HepG2 (cell line): ENCODE measurements around the gene MIOS. TPM values are rescaled to one million over a fixed set of nuclear protein-coding genes. Genes with fewer than 3 reads are reported as not detected.

ENCODE experiments used
- FOXM1 ChIP-seq: sonication (generic); formaldehyde crosslinking; IDR thresholded peaks from 2 replicates; pipeline ENCODE4 v1.5.0; 2020; ENCODE audit warnings: missing genetic modification reagents
- GABPB1 ChIP-seq: IDR thresholded peaks from 2 replicates; pipeline ENCODE4 v1.6.1; 2016; ENCODE audit warnings: mild to moderate bottlenecking, missing genetic modification reagents, moderate library complexity, missing compliant biosample characterization
- KLF15 ChIP-seq: sonication (generic); formaldehyde crosslinking; IDR thresholded peaks from 2 replicates; pipeline ENCODE4 v1.8.1; 2023; ENCODE audit warnings: borderline replicate concordance, mild to moderate bottlenecking, inconsistent platforms, missing genetic modification reagents, mixed read lengths
- NFIB ChIP-seq: sonication (generic); formaldehyde crosslinking; IDR thresholded peaks from 2 replicates; pipeline ENCODE4 v1.9.0; 2021; ENCODE audit warnings: missing genetic modification reagents, mild to moderate bottlenecking, borderline replicate concordance
- NFKB2 ChIP-seq: sonication (generic); formaldehyde crosslinking; IDR thresholded peaks from 2 replicates; pipeline ENCODE4 v1.4.0; 2020; ENCODE audit warnings: missing genetic modification reagents, borderline replicate concordance
- NFRKB ChIP-seq: fragments of 450-650 bp; IDR thresholded peaks from 2 replicates; pipeline ENCODE4 v1.6.1; 2017
- PHB2 ChIP-seq: fragments of 450-650 bp; IDR thresholded peaks from 2 replicates; pipeline ENCODE4 v1.6.1; 2018; ENCODE audit not compliant: partially characterized antibody
- RBFOX2 ChIP-seq: fragments of 200-400 bp; formaldehyde crosslinking; IDR thresholded peaks from 2 replicates; pipeline ENCODE4 v1.6.1; 2017; ENCODE audit warnings: low read depth, mild to moderate bottlenecking, low read length
- SP140L ChIP-seq: sonication (generic); formaldehyde crosslinking; IDR thresholded peaks from 2 replicates; pipeline ENCODE4 v1.4.0; 2020; ENCODE audit warnings: missing genetic modification reagents, borderline replicate concordance
- TCF7 ChIP-seq: sonication (generic); IDR thresholded peaks from 2 replicates; pipeline ENCODE4 v1.6.1; 2016; ENCODE audit warnings: antibody characterized with exemption, low read depth
- ZFP1 ChIP-seq: IDR thresholded peaks from 2 replicates; pipeline ENCODE4 v1.6.1; 2016
- ZNF17 ChIP-seq: sonication (generic); formaldehyde crosslinking; IDR thresholded peaks from 2 replicates; pipeline ENCODE4 v1.5.0; 2020; ENCODE audit warnings: mild to moderate bottlenecking, missing genetic modification reagents
- ZNF20 ChIP-seq: sonication (generic); formaldehyde crosslinking; IDR thresholded peaks from 2 replicates; pipeline ENCODE4 v1.4.0; 2020; ENCODE audit warnings: mild to moderate bottlenecking, moderate library complexity, missing genetic modification reagents
- ZNF34 ChIP-seq: sonication (generic); formaldehyde crosslinking; IDR thresholded peaks from 2 replicates; pipeline ENCODE4 v1.4.0; 2020; ENCODE audit warnings: mild to moderate bottlenecking, missing genetic modification reagents, borderline replicate concordance
- ZNF343 ChIP-seq: sonication (generic); formaldehyde crosslinking; IDR thresholded peaks from 2 replicates; pipeline ENCODE4 v1.4.0; 2020; ENCODE audit warnings: mild to moderate bottlenecking, missing genetic modification reagents
- ZNF547 ChIP-seq: sonication (generic); formaldehyde crosslinking; IDR thresholded peaks from 2 replicates; pipeline ENCODE4 v1.5.1; 2020; ENCODE audit warnings: mild to moderate bottlenecking, missing genetic modification reagents
- ZNF737 ChIP-seq: sonication (generic); formaldehyde crosslinking; IDR thresholded peaks from 2 replicates; pipeline ENCODE4 v1.5.0; 2020; ENCODE audit warnings: missing genetic modification reagents, mild to moderate bottlenecking, borderline replicate concordance
- polyA plus RNA-seq, 8 experiments: library from polyadenylated mRNA; depleted of rRNA in 3 of 8; stranded (reverse) in 7 of 8; unstranded in 1 of 8; fragments of >200 nt; fragmentation: Illumina TruSeq in 4 of 8; extraction: Trizol in 4 of 8; gene quantifications; 2 replicates each; pipeline versions ENCODE4 v1.2.1 to v1.2.3, GENCODE V29; 2011 to 2016; ENCODE audit warnings: low read depth in 4 of 8, missing spikeins in 1 of 8, mixed read lengths in 1 of 8; ENCODE audit not compliant: insufficient read depth in 1 of 8
- total RNA-seq, 5 experiments: library from RNA; depleted of rRNA; stranded (reverse); fragments of >200 nt; fragmentation: Illumina TruSeq; extraction: Trizol; gene quantifications; 2 replicates each; pipeline ENCODE4 v1.2.3, GENCODE V29; 2016; ENCODE audit warnings: low read depth in 1 of 5
- TF ChIP-seq, protein P1 (sequence below): sonication (generic); formaldehyde crosslinking; conservative IDR thresholded peaks from 2 replicates; pipeline ENCODE4 v1.8.0; 2022; ENCODE audit warnings: mild to moderate bottlenecking, moderate library complexity, missing genetic modification reagents
- TF ChIP-seq, protein P2 (sequence below): sonication (generic); formaldehyde crosslinking; IDR thresholded peaks from 2 replicates; pipeline ENCODE4 v1.5.0; 2020; ENCODE audit warnings: mild to moderate bottlenecking, missing genetic modification reagents
- TF ChIP-seq, protein P3 (sequence below): sonication (generic); formaldehyde crosslinking; conservative IDR thresholded peaks from 2 replicates; pipeline ENCODE4 v1.4.0; 2020; ENCODE audit warnings: missing genetic modification reagents
- TF ChIP-seq, protein P4 (sequence below): IDR thresholded peaks from 2 replicates; pipeline ENCODE4 v1.6.1; 2016; ENCODE audit warnings: low read depth, borderline replicate concordance
- TF ChIP-seq, protein P5 (sequence below): sonication (generic); formaldehyde crosslinking; IDR thresholded peaks from 2 replicates; pipeline ENCODE4 v1.5.0; 2020; ENCODE audit warnings: mild to moderate bottlenecking, missing genetic modification reagents

The MIOS gene
- total and polyA plus RNA-seq, 2 of the 13 experiments (the other 11 are each of a cell fraction or from before 2014, with no cell fraction given): 15.2 to 33.5 TPM

DNA sequence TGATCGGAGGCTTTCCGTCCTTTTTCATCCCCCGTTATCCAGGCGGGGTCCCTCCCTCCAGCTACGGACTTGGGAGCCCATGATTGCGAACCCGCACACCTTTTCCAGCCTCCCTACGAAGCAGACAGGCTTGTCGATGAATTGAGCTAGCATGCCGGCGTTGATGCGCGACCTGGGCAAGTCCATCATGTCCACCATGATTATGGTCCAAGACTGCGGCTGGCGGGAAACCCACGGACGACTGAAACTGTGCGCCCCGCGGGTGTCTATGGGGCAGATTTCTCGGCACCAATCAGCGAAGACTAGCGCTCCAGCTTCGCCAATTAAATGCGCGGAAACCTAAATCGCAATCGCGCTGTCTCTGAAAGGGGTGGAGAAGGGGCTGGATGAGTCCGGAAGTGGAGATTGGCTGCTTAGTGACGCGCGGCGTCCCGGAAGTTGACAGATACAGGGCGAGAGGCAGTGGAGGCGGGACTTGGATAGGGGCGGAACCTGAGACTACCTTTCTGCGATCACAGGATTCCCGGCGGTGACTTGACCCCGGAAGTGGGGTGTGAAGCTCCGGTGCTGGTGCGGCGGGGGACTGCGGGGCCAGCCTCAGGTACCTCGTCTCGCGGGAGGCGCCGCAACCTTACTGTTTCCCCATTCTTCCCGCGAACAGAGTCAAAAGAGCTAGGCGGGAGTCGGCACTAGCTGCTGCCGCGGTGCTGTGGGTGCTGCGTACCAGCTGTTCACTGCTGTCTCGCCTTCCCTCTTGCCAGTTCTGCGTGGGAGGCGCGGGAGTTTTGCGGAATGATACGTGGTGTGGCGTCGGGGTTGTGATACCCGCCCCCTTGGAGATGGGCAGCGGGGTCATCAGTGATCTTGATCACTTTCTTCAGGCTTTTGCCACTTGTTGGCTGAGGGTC lies 73.8 kb downstream of the MIOS start, which contains the start of gene UMAD1 (continued):
- TF ChIP-seq, protein P1, sequence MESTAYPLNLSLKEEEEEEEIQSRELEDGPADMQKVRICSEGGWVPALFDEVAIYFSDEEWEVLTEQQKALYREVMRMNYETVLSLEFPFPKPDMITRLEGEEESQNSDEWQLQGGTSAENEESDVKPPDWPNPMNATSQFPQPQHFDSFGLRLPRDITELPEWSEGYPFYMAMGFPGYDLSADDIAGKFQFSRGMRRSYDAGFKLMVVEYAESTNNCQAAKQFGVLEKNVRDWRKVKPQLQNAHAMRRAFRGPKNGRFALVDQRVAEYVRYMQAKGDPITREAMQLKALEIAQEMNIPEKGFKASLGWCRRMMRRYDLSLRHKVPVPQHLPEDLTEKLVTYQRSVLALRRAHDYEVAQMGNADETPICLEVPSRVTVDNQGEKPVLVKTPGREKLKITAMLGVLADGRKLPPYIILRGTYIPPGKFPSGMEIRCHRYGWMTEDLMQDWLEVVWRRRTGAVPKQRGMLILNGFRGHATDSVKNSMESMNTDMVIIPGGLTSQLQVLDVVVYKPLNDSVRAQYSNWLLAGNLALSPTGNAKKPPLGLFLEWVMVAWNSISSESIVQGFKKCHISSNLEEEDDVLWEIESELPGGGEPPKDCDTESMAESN (CRISPR knock-in tag): peak; percentile 81; the same call in 1 of the 2 replicates
- TF ChIP-seq, protein P2, sequence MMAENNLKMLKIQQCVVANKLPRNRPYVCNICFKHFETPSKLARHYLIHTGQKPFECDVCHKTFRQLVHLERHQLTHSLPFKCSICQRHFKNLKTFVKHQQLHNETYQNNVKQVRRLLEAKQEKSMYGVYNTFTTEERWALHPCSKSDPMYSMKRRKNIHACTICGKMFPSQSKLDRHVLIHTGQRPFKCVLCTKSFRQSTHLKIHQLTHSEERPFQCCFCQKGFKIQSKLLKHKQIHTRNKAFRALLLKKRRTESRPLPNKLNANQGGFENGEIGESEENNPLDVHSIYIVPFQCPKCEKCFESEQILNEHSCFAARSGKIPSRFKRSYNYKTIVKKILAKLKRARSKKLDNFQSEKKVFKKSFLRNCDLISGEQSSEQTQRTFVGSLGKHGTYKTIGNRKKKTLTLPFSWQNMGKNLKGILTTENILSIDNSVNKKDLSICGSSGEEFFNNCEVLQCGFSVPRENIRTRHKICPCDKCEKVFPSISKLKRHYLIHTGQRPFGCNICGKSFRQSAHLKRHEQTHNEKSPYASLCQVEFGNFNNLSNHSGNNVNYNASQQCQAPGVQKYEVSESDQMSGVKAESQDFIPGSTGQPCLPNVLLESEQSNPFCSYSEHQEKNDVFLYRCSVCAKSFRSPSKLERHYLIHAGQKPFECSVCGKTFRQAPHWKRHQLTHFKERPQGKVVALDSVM (CRISPR knock-in tag): no peak; the same call in 1 of the 2 replicates
- no peak for TF ChIP-seq ZNF737 (CRISPR knock-in tag)
- TF ChIP-seq, protein P3, sequence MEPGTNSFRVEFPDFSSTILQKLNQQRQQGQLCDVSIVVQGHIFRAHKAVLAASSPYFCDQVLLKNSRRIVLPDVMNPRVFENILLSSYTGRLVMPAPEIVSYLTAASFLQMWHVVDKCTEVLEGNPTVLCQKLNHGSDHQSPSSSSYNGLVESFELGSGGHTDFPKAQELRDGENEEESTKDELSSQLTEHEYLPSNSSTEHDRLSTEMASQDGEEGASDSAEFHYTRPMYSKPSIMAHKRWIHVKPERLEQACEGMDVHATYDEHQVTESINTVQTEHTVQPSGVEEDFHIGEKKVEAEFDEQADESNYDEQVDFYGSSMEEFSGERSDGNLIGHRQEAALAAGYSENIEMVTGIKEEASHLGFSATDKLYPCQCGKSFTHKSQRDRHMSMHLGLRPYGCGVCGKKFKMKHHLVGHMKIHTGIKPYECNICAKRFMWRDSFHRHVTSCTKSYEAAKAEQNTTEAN (CRISPR knock-in tag): no peak
- TF ChIP-seq GABPB1 (CRISPR knock-in tag): peak; percentile 96
- TF ChIP-seq KLF15: peak; percentile 46; the same call in 1 of the 2 replicates
- no peak for TF ChIP-seq NFIB
- no peak for TF ChIP-seq ZNF17
- TF ChIP-seq SP140L (CRISPR knock-in tag): no peak
- peak; percentile 94; the same call in 1 of the 2 replicates for TF ChIP-seq NFKB2 (CRISPR knock-in tag)
- TF ChIP-seq, protein P4, sequence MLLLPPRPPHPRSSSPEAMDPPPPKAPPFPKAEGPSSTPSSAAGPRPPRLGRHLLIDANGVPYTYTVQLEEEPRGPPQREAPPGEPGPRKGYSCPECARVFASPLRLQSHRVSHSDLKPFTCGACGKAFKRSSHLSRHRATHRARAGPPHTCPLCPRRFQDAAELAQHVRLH: no peak
- no peak for TF ChIP-seq ZNF547 (CRISPR knock-in tag)
- no peak for TF ChIP-seq NFRKB
- TF ChIP-seq ZNF34 (CRISPR knock-in tag): no peak
- TF ChIP-seq, protein P5, sequence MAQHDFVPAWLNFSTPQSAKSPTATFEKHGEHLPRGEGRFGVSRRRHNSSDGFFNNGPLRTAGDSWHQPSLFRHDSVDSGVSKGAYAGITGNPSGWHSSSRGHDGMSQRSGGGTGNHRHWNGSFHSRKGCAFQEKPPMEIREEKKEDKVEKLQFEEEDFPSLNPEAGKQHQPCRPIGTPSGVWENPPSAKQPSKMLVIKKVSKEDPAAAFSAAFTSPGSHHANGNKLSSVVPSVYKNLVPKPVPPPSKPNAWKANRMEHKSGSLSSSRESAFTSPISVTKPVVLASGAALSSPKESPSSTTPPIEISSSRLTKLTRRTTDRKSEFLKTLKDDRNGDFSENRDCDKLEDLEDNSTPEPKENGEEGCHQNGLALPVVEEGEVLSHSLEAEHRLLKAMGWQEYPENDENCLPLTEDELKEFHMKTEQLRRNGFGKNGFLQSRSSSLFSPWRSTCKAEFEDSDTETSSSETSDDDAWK (CRISPR knock-in tag): no peak
- TF ChIP-seq RBFOX2: peak; percentile 82
- no peak for TF ChIP-seq PHB2
- no peak for TF ChIP-seq FOXM1 (CRISPR knock-in tag)
- peak; percentile 51; the same call in 1 of the 2 replicates for TF ChIP-seq ZNF343 (CRISPR knock-in tag)
- TF ChIP-seq ZNF20 (CRISPR knock-in tag): no peak
- TF ChIP-seq TCF7: no peak
- no peak for TF ChIP-seq ZFP1 (CRISPR knock-in tag)
